GM18519 (cell line): Measurements from ENCODE around the gene ATG14.
"Not testable (repeated sequence)": the region's sequence is repeated elsewhere in the genome, so short reads cannot be mapped to it uniquely, and the experiment has no call there.

Source experiments
- ATAC-seq: cut with Tn5 transposase; IDR thresholded peaks from one replicate; pipeline ENCODE4 v1.9.1; 2021; ENCODE audit warnings: mild to moderate bottlenecking, moderate library complexity; ENCODE audit not compliant: unreplicated experiment, low FRiP score

ATG14 gene

GRCh38 chr14:55353686-55354467 lies 57.8 kb downstream of the ATG14 start:
- no peak for ATAC-seq

DNA sequence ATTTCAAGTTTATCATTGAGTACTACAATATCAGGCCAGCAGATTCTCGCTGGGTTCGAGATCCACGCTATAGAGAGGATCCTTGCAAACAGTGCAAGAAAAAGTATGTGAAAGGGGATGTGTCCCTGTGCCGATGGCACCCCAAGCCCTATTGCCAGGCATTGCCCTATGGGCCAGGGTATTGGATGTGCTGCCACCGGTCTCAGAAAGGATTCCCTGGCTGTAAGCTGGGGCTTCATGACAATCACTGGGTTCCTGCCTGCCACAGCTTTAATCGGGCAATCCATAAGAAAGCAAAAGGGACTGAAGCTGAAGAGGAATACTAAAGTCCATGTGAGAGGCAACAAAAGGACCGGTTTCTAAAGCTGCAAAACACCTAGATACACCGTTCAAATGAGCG lies 59.4 kb downstream of the ATG14 start:
- ATAC-seq = no peak

- no peak for ATAC-seq
Measured at GRCh38 chr14:55351111-55351510, 60.5 kb downstream of the ATG14 start.

GRCh38 chr14:55350461-55350860 lies 61.2 kb downstream of the ATG14 start:
- ATAC-seq = no peak

DNA sequence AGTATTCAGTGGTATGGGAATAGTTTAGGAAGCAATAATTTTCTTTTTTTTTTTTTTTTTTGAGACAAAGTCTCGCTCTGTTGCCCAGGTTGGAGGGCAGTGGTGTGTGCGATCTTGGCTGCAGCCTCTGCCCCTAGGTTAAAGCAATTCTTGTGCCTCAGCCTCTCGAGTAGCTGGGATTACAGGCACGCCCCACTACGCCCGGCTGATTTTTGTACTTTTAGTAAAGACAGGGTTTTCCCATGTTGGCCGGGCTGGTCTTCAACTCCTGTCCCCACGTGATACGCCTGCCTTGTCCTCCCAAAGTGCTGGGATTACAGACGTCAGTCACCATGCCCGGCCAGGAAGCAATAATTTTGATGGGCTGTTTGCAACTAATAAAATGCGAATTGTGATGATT lies 62.1 kb downstream of the ATG14 start:
- ATAC-seq = no peak

DNA sequence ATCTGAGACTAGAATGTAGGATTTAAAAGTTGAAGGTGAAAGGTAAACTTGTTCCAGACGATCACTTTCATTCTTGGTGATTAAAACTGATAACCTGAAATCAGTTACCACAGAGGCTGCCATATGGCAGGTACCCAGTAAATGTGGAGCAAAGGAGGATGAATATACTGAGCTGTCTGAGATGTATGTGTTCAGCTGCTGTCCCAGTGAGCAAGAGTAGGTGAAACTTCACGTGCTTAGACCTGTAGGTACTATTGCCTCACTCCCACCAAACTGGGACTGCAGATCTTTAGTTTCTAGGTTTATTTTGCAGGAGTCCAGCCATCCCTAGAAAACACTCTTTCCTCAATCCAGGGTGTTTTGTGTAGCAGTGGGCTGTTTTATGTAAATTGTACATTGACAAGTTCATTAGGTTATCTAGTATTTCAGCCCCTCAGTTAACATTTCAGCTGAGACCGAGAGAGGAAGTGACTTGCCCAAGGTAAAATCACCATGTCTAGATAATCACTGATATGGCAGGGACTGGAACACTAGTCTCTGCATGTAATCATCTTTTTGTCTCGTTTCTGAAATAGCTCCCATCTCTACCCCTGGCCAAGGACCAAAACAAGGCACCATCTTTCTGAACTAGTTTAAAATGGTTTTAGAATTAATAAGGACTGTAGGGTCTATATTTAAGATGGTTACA lies 62.7 kb downstream of the ATG14 start:
- ATAC-seq = no peak

DNA sequence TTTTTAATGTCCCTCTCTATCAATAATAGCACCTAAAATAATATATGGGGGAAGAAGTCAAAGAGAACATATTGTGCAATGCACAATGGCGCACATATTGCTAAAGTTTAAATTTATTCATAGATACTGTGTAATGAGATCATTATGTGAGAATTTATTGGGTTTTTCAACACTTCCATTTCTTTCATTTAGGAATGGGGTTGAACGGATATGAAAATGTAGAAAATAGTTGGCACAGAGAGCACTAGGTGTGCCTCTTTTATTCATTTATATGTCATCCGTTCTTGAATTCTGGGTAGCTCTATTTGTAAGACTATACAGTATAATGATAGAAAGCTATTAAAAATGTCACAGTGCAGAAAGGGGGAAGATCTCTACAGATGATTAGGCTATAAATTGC lies 63.9 kb downstream of the ATG14 start:
- no peak for ATAC-seq

DNA sequence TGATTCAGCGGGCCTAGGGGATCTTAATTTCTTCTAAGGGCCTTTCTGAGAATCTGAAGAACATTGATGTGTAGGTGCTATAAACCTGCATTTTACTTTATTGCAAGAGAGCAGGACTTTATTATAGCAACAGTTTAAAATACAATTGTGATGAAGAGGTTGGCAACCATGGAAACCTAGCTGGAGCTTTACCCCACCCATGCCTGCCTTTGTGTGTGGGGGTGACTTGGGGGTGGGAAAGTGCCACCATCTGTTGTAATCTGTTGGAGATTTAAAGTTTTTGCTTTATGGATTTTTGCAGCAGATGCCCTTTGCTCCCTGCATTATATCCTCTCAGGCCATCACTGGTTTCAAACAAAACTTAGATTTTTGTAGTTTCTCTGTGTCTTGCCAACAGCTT lies 64.6 kb downstream of the ATG14 start:
- ATAC-seq = no peak

GRCh38 chr14:55344582-55345163 lies 67.0 kb downstream of the ATG14 start:
- not testable (repeated sequence) for ATAC-seq

DNA sequence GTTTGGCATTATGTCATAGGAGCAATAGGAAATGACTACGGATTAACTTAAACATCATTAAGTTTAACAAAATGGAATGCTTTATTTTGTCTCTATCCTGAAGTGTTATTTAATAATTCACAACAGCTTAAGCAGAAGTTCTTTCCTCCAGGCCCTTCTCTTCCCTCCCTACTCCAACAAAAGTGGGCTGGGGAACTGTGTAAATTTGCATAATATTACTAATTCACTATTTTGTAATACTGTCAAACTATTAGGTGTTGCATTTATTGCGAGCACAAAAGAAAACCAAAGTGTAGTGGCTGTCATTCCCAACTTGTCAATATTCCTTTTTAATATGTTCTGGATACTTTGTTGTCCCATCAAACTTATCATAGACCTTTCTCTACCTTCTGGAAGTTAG lies 69.8 kb downstream of the ATG14 start:
- ATAC-seq = no peak

GRCh38 chr14:55340482-55340881 lies 71.1 kb downstream of the ATG14 start:
- ATAC-seq = no peak

GRCh38 chr14:55339770-55340169 lies 71.9 kb downstream of the ATG14 start:
- peak; percentile 81 for ATAC-seq

DNA sequence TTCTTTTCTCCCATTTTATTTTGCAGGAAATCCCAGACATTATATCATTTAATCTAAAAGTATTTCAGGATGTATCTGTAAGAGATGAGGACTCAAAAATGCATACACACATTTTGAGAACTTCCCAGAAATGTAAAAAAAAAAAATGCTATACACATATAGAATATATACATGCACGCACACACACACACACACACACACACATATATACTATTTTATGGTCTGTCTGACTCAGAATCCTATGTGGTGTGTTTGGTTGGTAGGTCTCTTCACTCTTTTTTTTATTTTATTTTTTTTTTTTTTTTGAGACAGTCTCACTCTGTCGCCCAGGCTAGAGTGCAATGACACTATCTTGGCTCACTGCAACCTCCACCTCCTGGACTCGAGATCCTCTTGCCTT lies 74.9 kb downstream of the ATG14 start:
- no peak for ATAC-seq

DNA sequence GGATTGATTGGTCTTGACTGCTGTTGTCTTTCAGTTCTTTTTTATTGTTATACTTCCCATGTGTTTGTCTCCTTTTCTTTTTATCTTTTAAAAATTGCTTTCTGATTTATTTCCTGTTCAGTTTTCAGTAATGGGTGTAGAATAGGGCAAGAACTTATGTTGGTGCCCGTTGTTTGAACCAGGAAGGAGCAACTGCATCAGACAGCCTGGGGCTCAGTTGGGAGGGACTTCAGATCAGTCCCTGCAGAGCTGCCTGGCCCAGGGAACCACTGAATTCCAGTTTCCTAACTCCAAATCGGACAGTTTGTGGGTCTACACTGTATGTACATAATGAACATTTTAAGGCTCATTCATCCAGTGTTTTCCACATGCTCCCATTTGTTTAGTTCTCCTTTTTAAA lies 75.5 kb downstream of the ATG14 start:
- no peak for ATAC-seq

- peak; percentile 40 for ATAC-seq
Measured at GRCh38 chr14:55333711-55334485, 77.7 kb downstream of the ATG14 start.

- ATAC-seq = no peak
Measured at GRCh38 chr14:55332654-55333570, 78.7 kb downstream of the ATG14 start.

DNA sequence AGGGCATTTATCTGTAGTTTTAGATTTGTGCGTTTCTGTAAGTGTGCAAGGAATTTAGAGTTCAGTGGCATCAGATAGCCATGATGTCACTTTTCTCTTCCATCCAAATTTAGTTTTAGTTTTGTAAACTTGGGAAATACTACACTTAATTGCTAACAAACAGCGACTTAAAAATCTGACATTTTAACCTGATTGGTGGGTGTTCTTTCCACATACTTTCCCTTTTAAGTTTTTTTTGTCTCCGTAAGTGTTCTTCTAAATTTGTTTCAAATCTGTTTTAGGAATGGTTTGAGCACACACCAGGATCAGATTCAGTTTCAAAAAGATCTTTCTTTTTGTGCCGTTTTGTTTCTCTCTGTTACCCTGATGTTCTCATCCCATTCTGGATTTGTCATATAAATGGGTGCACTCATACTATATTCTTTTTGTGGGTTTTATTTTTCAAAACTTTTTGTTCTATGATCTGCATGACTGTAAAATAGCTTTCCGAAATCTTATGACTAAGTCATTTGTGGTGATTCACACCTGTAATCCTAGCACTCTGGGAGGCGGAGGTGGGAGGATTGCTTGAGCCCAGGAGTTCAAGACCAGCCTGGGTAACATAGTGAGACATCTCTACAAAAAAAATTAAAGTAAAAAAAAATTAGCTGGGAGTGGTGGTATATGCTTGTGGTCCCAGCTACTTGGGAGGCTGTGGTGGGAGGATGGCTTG lies 81.5 kb downstream of the ATG14 start:
- ATAC-seq = no peak

GRCh38 chr14:55328317-55328716 lies 83.3 kb downstream of the ATG14 start:
- ATAC-seq = no peak

GRCh38 chr14:55327179-55327578 lies 84.5 kb downstream of the ATG14 start:
- peak; percentile 71 for ATAC-seq
